ENCODE data around the gene CHMP3. TPM values are rescaled to one million over a fixed set of nuclear protein-coding genes. Genes with fewer than 3 reads are reported as not detected.

Gene CHMP3
- total and polyA plus RNA-seq, 2 experiments from 2014 or later, result 57.0 to 74.4 TPM

GRCh38 chr2:86454238-86454637 lies 109.0 kb downstream of the CHMP3 start:
- Histone ChIP-seq H3K4me3 (no peak overlapping the region), H3K9me3 (ENCODE audit: low read depth) (no peaks in the 10 kb centered on the region), H3K27me3 (no peaks in the 10 kb centered on the region), H3K27ac (no peak overlapping the region), H3K9me2 (replicated peaks; ENCODE audit: insufficient read depth) (no peaks in the 10 kb centered on the region), H2AFZ (no peak overlapping the region), H3K79me2 (peaks cover 37% of the 10 kb centered on the region), H3K4me1 (ENCODE audit: insufficient read depth) (no peaks in the 10 kb centered on the region), H3K4me2 (no peak overlapping the region), H4K20me1 (ENCODE audit: insufficient read depth, poor library complexity, severe bottlenecking) (peaks cover 12% of the 10 kb centered on the region), H3K36me3 (replicated peaks; ENCODE audit: insufficient read depth, low read depth) (peaks cover 8% of the 10 kb centered on the region)
- TF ChIP-seq EZH2 (IDR thresholded peaks at IDR 0.05; ENCODE audit: borderline replicate concordance), result no peak
- DNase-seq (ENCODE audit: low spot score), result no peak

- no peak overlapping the region for H3K4me3 ChIP-seq
- no peak for DNase-seq (ENCODE audit: low spot score)
- H3K79me2 ChIP-seq, result peaks cover 41% of the 10 kb centered on the region
- TF ChIP-seq EZH2phosphoT487 (IDR thresholded peaks at IDR 0.05; ENCODE audit: low read depth, severe bottlenecking, unreplicated experiment) (no peak), CTCF (IDR thresholded peaks at IDR 0.05; ENCODE audit: poor library complexity) (no peak), EZH2 (IDR thresholded peaks at IDR 0.05; ENCODE audit: borderline replicate concordance) (no peak)
- no peaks in the 10 kb centered on the region for H3K27me3 ChIP-seq
- peaks cover 16% of the 10 kb centered on the region for H4K20me1 ChIP-seq (ENCODE audit: insufficient read depth, poor library complexity, severe bottlenecking)
- 81% methylated on average over 2 of the region's 2 CpGs for WGBS (ENCODE audit: low lambda C conversion rate, missing lambda C conversion rate)
- no peaks in the 10 kb centered on the region for H3K9me3 ChIP-seq (ENCODE audit: low read depth)
- no peaks in the 10 kb centered on the region for H3K4me1 ChIP-seq (ENCODE audit: insufficient read depth)
- no peak overlapping the region for H2AFZ ChIP-seq
- no peak overlapping the region for H3K4me2 ChIP-seq
- no peaks in the 10 kb centered on the region for H3K9me2 ChIP-seq (replicated peaks; ENCODE audit: insufficient read depth)
- H3K27ac ChIP-seq, result no peak overlapping the region
- H3K36me3 ChIP-seq (replicated peaks; ENCODE audit: insufficient read depth, low read depth), result peaks cover 8% of the 10 kb centered on the region
Measured at GRCh38 chr2:86453836-86454235, 109.4 kb downstream of the CHMP3 start.

Small RNAs within 50 kb of the gene (small RNA-seq; reads per million reads assigned to genes)
- not detected for gene RNU6-640P

Other genes starting within 250 kb of the CHMP3 start
- gene REEP1, start 225.8 kb downstream of the CHMP3 start, total RNA-seq, result 24.2 and 26.5 TPM in 2 replicates
- 20.8 and 21.5 TPM in 2 replicates for gene REEP1, start 225.8 kb downstream of the CHMP3 start, polyA plus RNA-seq
- gene KDM3A, start 122.1 kb downstream of the CHMP3 start, total RNA-seq, result 37.5 and 41.3 TPM in 2 replicates
- gene KDM3A, start 122.1 kb downstream of the CHMP3 start, polyA plus RNA-seq, result 13.8 and 15.3 TPM in 2 replicates
- 57.0 and 59.4 TPM in 2 replicates for gene RNF103, start 60.4 kb upstream of the CHMP3 start, total RNA-seq
- gene RNF103, start 60.4 kb upstream of the CHMP3 start, polyA plus RNA-seq, result 35.3 and 39.5 TPM in 2 replicates
- gene RMND5A, start 156.8 kb upstream of the CHMP3 start, total RNA-seq, result 72.3 and 80.8 TPM in 2 replicates
- gene RMND5A, start 156.8 kb upstream of the CHMP3 start, polyA plus RNA-seq, result 23.0 and 25.7 TPM in 2 replicates
- 0.33 TPM in 1 of 2 replicates, not detected in the other for gene CD8A, start 227.5 kb upstream of the CHMP3 start, total RNA-seq
- 0.21 TPM in 1 of 2 replicates, not detected in the other for gene CD8A, start 227.5 kb upstream of the CHMP3 start, polyA plus RNA-seq

Measured in hepatocyte (in vitro differentiated cells).